Lower lobe of right lung (tissue), 2 donors: ENCODE data around the gene BARHL1. TPM values are rescaled to one million over a fixed set of nuclear protein-coding genes. Genes with fewer than 3 reads are reported as not detected.

ENCODE experiments used
- ATAC-seq, 2 donors: fragments of 200-7000 bp; cut with Tn5 transposase; one replicate each; pipeline ENCODE4 v1.9.1; 2020 to 2022; ENCODE audit warnings: mild to moderate bottlenecking in 2 of 2, moderate library complexity in 2 of 2
- DNase-seq: peaks from one replicate; pipeline ENCODE4 v3.0.0-alpha.2; 2020
- H3K27ac ChIP-seq: fragments of 200-600 bp; one replicate; pipeline ENCODE4 v1.8.0; 2022
- H3K27me3 ChIP-seq: fragments of 200-600 bp; one replicate; pipeline ENCODE4 v1.8.0; 2022; ENCODE audit warnings: low read depth
- H3K36me3 ChIP-seq: fragments of 200-600 bp; one replicate; pipeline ENCODE4 v1.8.0; 2022; ENCODE audit warnings: mild to moderate bottlenecking
- H3K4me1 ChIP-seq: fragments of 200-600 bp; one replicate; pipeline ENCODE4 v1.8.0; 2022
- H3K4me3 ChIP-seq: fragments of 200-600 bp; one replicate; pipeline ENCODE4 v1.8.0; 2022; ENCODE audit warnings: mild to moderate bottlenecking
- H3K9me3 ChIP-seq: fragments of 200-600 bp; one replicate; pipeline ENCODE4 v1.8.0; 2022
- CTCF ChIP-seq: fragments of 200-600 bp; IDR thresholded peaks from one replicate; pipeline ENCODE4 v1.8.0; 2022; ENCODE audit warnings: antibody characterized with exemption, mild to moderate bottlenecking
- intact Hi-C: fragments of 100-400 bp; cut with DNase I; formaldehyde crosslinking; loops from one replicate; pipeline ENCODE4 v1.11.0; 2022
- total RNA-seq: library from RNA; stranded (reverse); fragmentation: NEBNext Ultra II Directional; extraction: Animal tissue kit (Norgen Biotek cat#: 25700); gene quantifications from one replicate; pipeline ENCODE4 v1.2.1, GENCODE V29; 2021
- donor health status: DM: no; HTN: yes; CAD: no; lungs with severe emphysema.

The BARHL1 gene
- total RNA-seq, 1 donor from 2014 or later = not detected

GRCh38 chr9:132632413-132633129, 50.2 kb downstream of the BARHL1 start:
- no peak for DNase-seq
- Histone ChIP-seq H3K27ac (no peak overlapping the region), H3K27me3 (no peaks in the 10 kb centered on the region), H3K4me3 (no peak overlapping the region), H3K9me3 (no peaks in the 10 kb centered on the region), H3K36me3 (peaks cover 64% of the 10 kb centered on the region), H3K4me1 (no peaks in the 10 kb centered on the region)
- ATAC-seq = no peak
- no peak for TF ChIP-seq CTCF
- intact Hi-C loops = no loop called here

DNA sequence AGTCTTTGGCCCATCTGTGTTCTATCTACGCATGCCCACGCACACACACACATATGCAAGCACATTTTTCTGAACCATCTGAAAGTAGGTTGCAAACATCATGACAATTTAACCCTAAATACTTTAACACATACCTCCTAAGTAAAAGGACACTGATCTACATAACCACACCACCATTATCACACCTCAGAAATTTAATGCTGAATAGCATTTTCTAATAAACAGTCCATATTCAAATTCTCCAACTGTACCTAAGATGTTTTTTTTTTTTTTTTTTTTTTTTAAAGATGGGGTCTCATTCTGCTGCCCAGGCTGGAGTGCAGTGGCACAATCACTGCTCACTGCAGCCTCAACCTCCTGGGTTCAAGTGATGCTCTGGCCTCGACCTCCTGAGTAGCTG, 51.9 kb downstream of the BARHL1 start:
- intact Hi-C loops = no loop called here
- Histone ChIP-seq H3K4me1 (no peaks in the 10 kb centered on the region), H3K9me3 (no peaks in the 10 kb centered on the region), H3K4me3 (no peak overlapping the region), H3K27ac (no peak overlapping the region), H3K27me3 (no peaks in the 10 kb centered on the region), H3K36me3 (peaks cover 64% of the 10 kb centered on the region)
- DNase-seq (no peak), ATAC-seq (no peak)
- no peak for TF ChIP-seq CTCF

DNA sequence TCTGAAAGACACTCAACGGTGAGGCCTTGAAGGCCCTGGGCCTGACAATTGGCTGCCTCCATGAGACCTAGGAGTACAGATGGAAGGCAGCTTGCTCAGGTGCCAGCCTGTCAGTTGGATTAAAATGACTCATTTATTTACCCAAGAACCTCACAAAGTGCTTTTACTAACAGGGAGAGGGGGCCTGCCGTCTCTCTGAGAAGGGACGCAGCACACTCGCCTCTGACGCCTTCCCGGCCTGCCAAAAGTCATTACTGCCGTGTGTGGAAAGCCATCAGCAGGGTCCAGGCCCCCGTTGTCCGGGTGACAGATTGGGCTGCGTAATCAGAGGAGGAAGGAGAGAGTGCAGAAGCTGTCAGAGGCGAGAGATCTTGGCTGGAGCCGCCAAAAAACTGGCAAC, 54.9 kb downstream of the BARHL1 start:
- no peaks in the 10 kb centered on the region for H3K9me3 ChIP-seq
- no peak overlapping the region for H3K4me3 ChIP-seq
- intact Hi-C loops = no loop called here
- H3K27me3 ChIP-seq = no peaks in the 10 kb centered on the region
- TF ChIP-seq CTCF = no peak
- ATAC-seq (peak in 1 of 2 donors; percentile 56), DNase-seq (no peak)
- peaks cover 65% of the 10 kb centered on the region for H3K36me3 ChIP-seq
- no peaks in the 10 kb centered on the region for H3K4me1 ChIP-seq
- no peak overlapping the region for H3K27ac ChIP-seq

GRCh38 chr9:132637801-132638200, 55.4 kb downstream of the BARHL1 start:
- no peak overlapping the region for H3K4me3 ChIP-seq
- DNase-seq (no peak), ATAC-seq (no peak)
- H3K27ac ChIP-seq = no peak overlapping the region
- H3K36me3 ChIP-seq = peaks cover 68% of the 10 kb centered on the region
- no peaks in the 10 kb centered on the region for H3K27me3 ChIP-seq
- no peak for TF ChIP-seq CTCF
- no peaks in the 10 kb centered on the region for H3K4me1 ChIP-seq
- intact Hi-C loops = no loop called here
- no peaks in the 10 kb centered on the region for H3K9me3 ChIP-seq

GRCh38 chr9:132638240-132638639, 55.8 kb downstream of the BARHL1 start:
- H3K4me1 ChIP-seq = no peaks in the 10 kb centered on the region
- DNase-seq = no peak
- peaks cover 72% of the 10 kb centered on the region for H3K36me3 ChIP-seq
- no peak for TF ChIP-seq CTCF
- no peak for ATAC-seq
- no peak overlapping the region for H3K4me3 ChIP-seq
- H3K9me3 ChIP-seq = no peaks in the 10 kb centered on the region
- no peak overlapping the region for H3K27ac ChIP-seq
- no peaks in the 10 kb centered on the region for H3K27me3 ChIP-seq
- intact Hi-C loops = no loop called here
